Measurements from ENCODE around the gene HELZ2.

GRCh38 chr20:63594043-63594561 lies 20.1 kb upstream of the HELZ2 start:
- TF ChIP-seq CTCF (tag by site-specific recombination; IDR thresholded peaks at IDR 0.05): no peak
- TF ChIP-seq ZNF660 (tag by site-specific recombination; IDR thresholded peaks at IDR 0.05): no peak
- no peak for TF ChIP-seq ZNF146 (tag by site-specific recombination; IDR thresholded peaks at IDR 0.05)
- TF ChIP-seq ZSCAN30 (tag by site-specific recombination; IDR thresholded peaks at IDR 0.05): no peak
- no peak for TF ChIP-seq SP2 (tag by site-specific recombination; IDR thresholded peaks at IDR 0.05)
- no peak for TF ChIP-seq ZNF580 (tag by site-specific recombination; IDR thresholded peaks at IDR 0.05)
- no peak for TF ChIP-seq ZNF214 (tag by site-specific recombination; IDR thresholded peaks at IDR 0.05; ENCODE audit: borderline replicate concordance)
- no peak for TF ChIP-seq ZBTB1 (tag by site-specific recombination; IDR thresholded peaks at IDR 0.05)

Data from HEK293 (cell line).